HepG2 (cell line): ENCODE measurements around the gene ARL5A. TPM values are rescaled to one million over a fixed set of nuclear protein-coding genes. Genes with fewer than 3 reads are reported as not detected.

Source experiments
- DMTF1 ChIP-seq: sonication (generic); formaldehyde crosslinking; IDR thresholded peaks from 2 replicates; pipeline ENCODE4 v1.4.0; 2020; ENCODE audit warnings: mild to moderate bottlenecking, missing genetic modification reagents
- HMGA1 ChIP-seq: sonication (generic); formaldehyde crosslinking; conservative IDR thresholded peaks from 2 replicates; pipeline ENCODE4 v1.4.0; 2020; ENCODE audit warnings: missing genetic modification reagents
- HNRNPK ChIP-seq: fragments of 200-400 bp; formaldehyde crosslinking; IDR thresholded peaks from 2 replicates; pipeline ENCODE4 v1.6.1; 2018; ENCODE audit warnings: low read length, low read depth, moderate library complexity, mild to moderate bottlenecking; ENCODE audit not compliant: poor library complexity, severe bottlenecking
- IRF9 ChIP-seq: sonication (generic); formaldehyde crosslinking; IDR thresholded peaks from 2 replicates; pipeline ENCODE4 v1.8.0; 2022; ENCODE audit warnings: missing genetic modification reagents, mild to moderate bottlenecking, borderline replicate concordance
- KMT2A ChIP-seq: sonication (generic); formaldehyde crosslinking; IDR thresholded peaks from 2 replicates; pipeline ENCODE4 v1.4.0; 2020; ENCODE audit warnings: missing genetic modification reagents
- NPAS2 ChIP-seq: sonication (generic); formaldehyde crosslinking; IDR thresholded peaks from 2 replicates; pipeline ENCODE4 v1.8.0; 2022; ENCODE audit warnings: mild to moderate bottlenecking, missing genetic modification reagents, borderline replicate concordance
- PAF1 ChIP-seq: IDR thresholded peaks from 2 replicates; pipeline ENCODE4 v1.6.1; 2016; ENCODE audit warnings: missing genetic modification reagents, missing compliant biosample characterization
- POLR2G ChIP-seq: fragments of 200-400 bp; formaldehyde crosslinking; IDR thresholded peaks from 2 replicates; pipeline ENCODE4 v1.6.1; 2018; ENCODE audit warnings: mild to moderate bottlenecking, low read depth, low read length, moderate library complexity
- RBAK ChIP-seq: sonication (generic); formaldehyde crosslinking; IDR thresholded peaks from 2 replicates; pipeline ENCODE4 v1.5.1; 2020; ENCODE audit warnings: mild to moderate bottlenecking, missing genetic modification reagents
- RBM39 ChIP-seq: fragments of 200-400 bp; formaldehyde crosslinking; IDR thresholded peaks from one replicate; pipeline ENCODE4 v1.6.1; 2018; ENCODE audit warnings: antibody characterized with exemption, mild to moderate bottlenecking, low read depth, low read length; ENCODE audit not compliant: poor library complexity, severe bottlenecking
- RFX5 ChIP-seq: IDR thresholded peaks from 2 replicates; pipeline ENCODE4 v1.6.1; 2011; ENCODE audit warnings: low read depth, low read length, improper control_type of control experiment
- SMAD3 ChIP-seq: sonication (generic); formaldehyde crosslinking; IDR thresholded peaks from 2 replicates; pipeline ENCODE4 v1.4.0; 2020; ENCODE audit warnings: missing genetic modification reagents
- TBX3 ChIP-seq: fragments of 450-650 bp; IDR thresholded peaks from 2 replicates; pipeline ENCODE4 v1.6.1; 2017; ENCODE audit warnings: antibody characterized with exemption, mild to moderate bottlenecking, inconsistent platforms, borderline replicate concordance
- TFE3 ChIP-seq: IDR thresholded peaks from 2 replicates; pipeline ENCODE4 v1.6.1; 2016
- THYN1 ChIP-seq: sonication (generic); formaldehyde crosslinking; IDR thresholded peaks from 2 replicates; pipeline ENCODE4 v1.8.1; 2023; ENCODE audit warnings: low read depth, mild to moderate bottlenecking, moderate library complexity, missing genetic modification reagents, borderline replicate concordance
- TSC22D2 ChIP-seq: sonication (generic); formaldehyde crosslinking; IDR thresholded peaks from 2 replicates; pipeline ENCODE4 v1.5.1; 2020; ENCODE audit warnings: missing genetic modification reagents, mild to moderate bottlenecking, borderline replicate concordance
- ZFP37 ChIP-seq: sonication (generic); formaldehyde crosslinking; IDR thresholded peaks from 2 replicates; pipeline ENCODE4 v1.4.0; 2020; ENCODE audit warnings: missing genetic modification reagents, borderline replicate concordance
- ZMYM2 ChIP-seq: sonication (generic); formaldehyde crosslinking; IDR thresholded peaks from 2 replicates; pipeline ENCODE4 v1.8.0; 2022; ENCODE audit warnings: mild to moderate bottlenecking, missing genetic modification reagents
- ZNF180 ChIP-seq: sonication (generic); formaldehyde crosslinking; IDR thresholded peaks from 2 replicates; pipeline ENCODE4 v1.4.0; 2020; ENCODE audit warnings: low read depth, missing genetic modification reagents, borderline replicate concordance
- ZNF24 ChIP-seq: fragments of 450-650 bp; IDR thresholded peaks from 2 replicates; pipeline ENCODE4 v1.6.1; 2017; ENCODE audit warnings: antibody characterized with exemption, mild to moderate bottlenecking
- ZNF260 ChIP-seq: sonication (generic); formaldehyde crosslinking; IDR thresholded peaks from 2 replicates; pipeline ENCODE4 v1.4.0; 2020; ENCODE audit warnings: missing genetic modification reagents, low read depth, mild to moderate bottlenecking, borderline replicate concordance
- ZNF337 ChIP-seq: sonication (generic); formaldehyde crosslinking; IDR thresholded peaks from 2 replicates; pipeline ENCODE4 v1.5.1; 2020; ENCODE audit warnings: missing genetic modification reagents, low read depth, mild to moderate bottlenecking, borderline replicate concordance
- ZNF460 ChIP-seq: sonication (generic); formaldehyde crosslinking; IDR thresholded peaks from 2 replicates; pipeline ENCODE4 v1.5.1; 2020; ENCODE audit warnings: missing genetic modification reagents, mild to moderate bottlenecking, borderline replicate concordance
- ZNF878 ChIP-seq: sonication (generic); formaldehyde crosslinking; IDR thresholded peaks from 2 replicates; pipeline ENCODE4 v1.8.1; 2023; ENCODE audit warnings: mild to moderate bottlenecking, missing genetic modification reagents, moderate library complexity
- polyA plus RNA-seq, 8 experiments: library from polyadenylated mRNA; depleted of rRNA in 3 of 8; stranded (reverse) in 7 of 8; unstranded in 1 of 8; fragments of >200 nt; fragmentation: Illumina TruSeq in 4 of 8; extraction: Trizol in 4 of 8; gene quantifications; 2 replicates each; pipeline versions ENCODE4 v1.2.1 to v1.2.3, GENCODE V29; 2011 to 2016; ENCODE audit warnings: low read depth in 4 of 8, missing spikeins in 1 of 8, mixed read lengths in 1 of 8; ENCODE audit not compliant: insufficient read depth in 1 of 8
- total RNA-seq, 5 experiments: library from RNA; depleted of rRNA; stranded (reverse); fragments of >200 nt; fragmentation: Illumina TruSeq; extraction: Trizol; gene quantifications; 2 replicates each; pipeline ENCODE4 v1.2.3, GENCODE V29; 2016; ENCODE audit warnings: low read depth in 1 of 5

ARL5A gene
- total and polyA plus RNA-seq, 2 of the 13 experiments (the other 11 are each of a cell fraction or from before 2014, with no cell fraction given): 47.5 to 149 TPM

- TF ChIP-seq DMTF1 (no peak), IRF9 (CRISPR knock-in tag) (peak; percentile 89; the same call in 1 of the 2 replicates), RBM39 (peak; percentile 88), PAF1 (CRISPR knock-in tag) (no peak), ZNF878 (CRISPR knock-in tag) (no peak), NPAS2 (no peak), ZNF460 (CRISPR knock-in tag) (no peak), SMAD3 (CRISPR knock-in tag) (peak; percentile 57), POLR2G (peak; percentile 99), RBAK (CRISPR knock-in tag) (0 out of 2 replicates have a peak, but pooled peaks have one; percentile 56), ZFP37 (CRISPR knock-in tag) (peak; percentile 74; the same call in 1 of the 2 replicates), TBX3 (no peak), THYN1 (CRISPR knock-in tag) (no peak), ZNF180 (no peak), TSC22D2 (CRISPR knock-in tag) (peak; percentile 61; the same call in 1 of the 2 replicates), ZNF260 (CRISPR knock-in tag) (no peak), KMT2A (CRISPR knock-in tag) (peak; percentile 87), TFE3 (CRISPR knock-in tag) (0 out of 2 replicates have a peak, but pooled peaks have one; percentile 17), ZNF337 (CRISPR knock-in tag) (no peak; the same call in 1 of the 2 replicates), HMGA1 (CRISPR knock-in tag) (no peak), RFX5 (no peak), HNRNPK (peak; percentile 43), ZMYM2 (CRISPR knock-in tag) (no peak), ZNF24 (0 out of 2 replicates have a peak, but pooled peaks have one; percentile 29)
Measured at GRCh38 chr2:151828143-151828889, at the start of gene ARL5A (continued).
